Nephron (organoid): Measurements from ENCODE around the gene FARSB.
A peak's percentile ranks its signal among the peaks of the same experiment; 100 is the strongest.

Source experiments
- H3K27ac Mint-ChIP-seq, 3 experiments: 2 replicates each; pipeline ENCODE4 v1.8.0; 2020; ENCODE audit warnings: mixed read lengths in 3 of 3, mild to moderate bottlenecking in 2 of 3, moderate library complexity in 1 of 3
- H3K27me3 Mint-ChIP-seq: 2 replicates; pipeline ENCODE4 v1.8.0; 2021; ENCODE audit warnings: low read depth, mild to moderate bottlenecking, moderate library complexity, mixed read lengths
- H3K36me3 Mint-ChIP-seq: 2 replicates; pipeline ENCODE4 v1.8.0; 2020; ENCODE audit warnings: low read depth, mixed read lengths
- H3K4me1 Mint-ChIP-seq: 2 replicates; pipeline ENCODE4 v1.8.0; 2020; ENCODE audit warnings: mixed read lengths
- H3K4me3 Mint-ChIP-seq, 3 experiments: 2 replicates each; pipeline ENCODE4 v1.8.0; 2020; ENCODE audit warnings: mild to moderate bottlenecking in 3 of 3, mixed read lengths in 3 of 3, moderate library complexity in 2 of 3
- H3K9me3 Mint-ChIP-seq: 2 replicates; pipeline ENCODE4 v1.8.0; 2020; ENCODE audit warnings: mixed read lengths
- CTCF ChIP-seq, 3 experiments: fragments of 200-600 bp; sonication (generic); IDR thresholded peaks; one replicate each; pipeline ENCODE4 v1.5.0; 2021; ENCODE audit warnings: antibody characterized with exemption in 3 of 3; ENCODE audit not compliant: unreplicated experiment in 3 of 3

Gene FARSB

GRCh38 chr2:222683805-222684204 lies 27.9 kb upstream of the FARSB start:
- H3K4me3 Mint-ChIP-seq, result no peak overlapping the region
- H3K36me3 Mint-ChIP-seq, result no peaks in the 10 kb centered on the region
- no peaks in the 10 kb centered on the region for H3K9me3 Mint-ChIP-seq
- peaks cover 6% of the 10 kb centered on the region for H3K27me3 Mint-ChIP-seq
- no peak for TF ChIP-seq CTCF (IDR thresholded peaks at IDR 0.05; ENCODE audit: unreplicated experiment in 3 of 3)
- no peaks in the 10 kb centered on the region for H3K4me1 Mint-ChIP-seq
- no peak overlapping the region for H3K27ac Mint-ChIP-seq

- no peak overlapping the region for H3K4me3 Mint-ChIP-seq
- H3K4me1 Mint-ChIP-seq, result no peaks in the 10 kb centered on the region
- peaks cover 38% of the 10 kb centered on the region for H3K27me3 Mint-ChIP-seq
- no peak for TF ChIP-seq CTCF (IDR thresholded peaks at IDR 0.05; ENCODE audit: unreplicated experiment in 3 of 3)
- H3K27ac Mint-ChIP-seq, result no peak overlapping the region
- no peaks in the 10 kb centered on the region for H3K36me3 Mint-ChIP-seq
- no peaks in the 10 kb centered on the region for H3K9me3 Mint-ChIP-seq
These were observed 22.1 kb upstream of the FARSB start for GRCh38 chr2:222677981-222678380.

DNA sequence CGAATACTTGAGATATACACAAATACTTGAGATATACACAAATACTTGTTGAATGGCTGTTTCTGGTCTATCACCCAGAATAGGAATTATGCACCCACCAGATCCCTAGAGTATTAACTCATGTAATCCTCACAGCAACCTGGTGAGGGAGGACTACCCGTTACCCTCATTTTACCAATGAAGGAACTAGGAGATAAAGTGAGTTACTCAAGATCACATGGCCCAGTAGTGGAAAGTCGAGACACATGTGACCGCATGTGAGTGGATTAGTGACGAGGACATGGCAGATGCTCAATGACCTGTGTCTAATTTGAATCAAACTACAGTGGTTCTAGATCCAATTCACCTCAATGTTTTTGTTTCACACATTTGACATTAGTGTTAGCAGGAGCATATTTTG lies 18.0 kb upstream of the FARSB start:
- no peak for TF ChIP-seq CTCF (IDR thresholded peaks at IDR 0.05; ENCODE audit: unreplicated experiment in 3 of 3)
- no peak overlapping the region for H3K4me3 Mint-ChIP-seq
- no peaks in the 10 kb centered on the region for H3K4me1 Mint-ChIP-seq
- H3K9me3 Mint-ChIP-seq, result no peaks in the 10 kb centered on the region
- H3K27ac Mint-ChIP-seq, result no peak overlapping the region
- no peaks in the 10 kb centered on the region for H3K36me3 Mint-ChIP-seq
- H3K27me3 Mint-ChIP-seq, result peaks cover 67% of the 10 kb centered on the region

DNA sequence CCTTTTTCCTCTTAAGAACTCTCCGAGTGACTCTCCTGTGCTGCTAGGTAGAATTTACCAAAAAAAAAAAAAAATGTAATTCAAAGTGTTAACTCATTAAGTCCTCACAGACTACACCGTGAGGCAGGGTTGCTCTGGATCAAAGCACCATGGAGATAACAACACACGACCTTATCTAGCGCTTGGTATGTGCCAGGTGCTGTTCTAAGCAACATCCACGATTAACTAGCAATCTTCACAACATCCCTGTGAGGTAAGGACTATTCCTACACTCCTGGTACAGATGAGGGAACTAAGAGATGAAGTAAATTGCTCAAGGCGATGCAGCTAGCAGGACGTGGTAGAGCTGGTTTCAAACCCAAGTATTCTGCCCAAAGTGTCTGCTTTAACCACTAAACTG lies 17.4 kb upstream of the FARSB start:
- Mint-ChIP-seq H3K4me1 (no peaks in the 10 kb centered on the region), H3K27me3 (peaks cover 71% of the 10 kb centered on the region), H3K36me3 (no peaks in the 10 kb centered on the region), H3K27ac (no peak overlapping the region), H3K9me3 (no peaks in the 10 kb centered on the region), H3K4me3 (no peak overlapping the region)
- TF ChIP-seq CTCF (IDR thresholded peaks at IDR 0.05; ENCODE audit: unreplicated experiment in 3 of 3), result no peak

DNA sequence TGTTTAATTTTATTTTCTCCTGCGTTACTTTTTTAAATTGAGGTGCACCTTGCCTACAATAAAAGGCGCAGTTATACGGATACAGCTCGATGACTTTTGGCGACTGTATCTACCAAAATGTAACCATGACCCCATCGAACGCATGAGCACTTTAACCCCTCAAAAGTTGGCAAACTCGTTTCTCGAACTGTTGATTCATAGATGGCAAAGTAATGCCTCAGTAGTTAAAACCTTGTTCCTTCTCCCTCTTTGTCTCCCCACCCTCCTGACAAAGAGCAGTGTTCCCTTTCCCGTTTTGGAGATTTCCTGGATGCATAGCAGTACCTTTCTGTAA lies 16.1 kb upstream of the FARSB start:
- peak overlapping the region; percentile 69 to 78 (median 74) for H3K4me3 Mint-ChIP-seq
- no peaks in the 10 kb centered on the region for H3K9me3 Mint-ChIP-seq
- no peaks in the 10 kb centered on the region for H3K4me1 Mint-ChIP-seq
- H3K27ac Mint-ChIP-seq, result no peak overlapping the region
- no peaks in the 10 kb centered on the region for H3K36me3 Mint-ChIP-seq
- TF ChIP-seq CTCF (IDR thresholded peaks at IDR 0.05; ENCODE audit: unreplicated experiment in 3 of 3), result no peak
- peaks cover 64% of the 10 kb centered on the region for H3K27me3 Mint-ChIP-seq

DNA sequence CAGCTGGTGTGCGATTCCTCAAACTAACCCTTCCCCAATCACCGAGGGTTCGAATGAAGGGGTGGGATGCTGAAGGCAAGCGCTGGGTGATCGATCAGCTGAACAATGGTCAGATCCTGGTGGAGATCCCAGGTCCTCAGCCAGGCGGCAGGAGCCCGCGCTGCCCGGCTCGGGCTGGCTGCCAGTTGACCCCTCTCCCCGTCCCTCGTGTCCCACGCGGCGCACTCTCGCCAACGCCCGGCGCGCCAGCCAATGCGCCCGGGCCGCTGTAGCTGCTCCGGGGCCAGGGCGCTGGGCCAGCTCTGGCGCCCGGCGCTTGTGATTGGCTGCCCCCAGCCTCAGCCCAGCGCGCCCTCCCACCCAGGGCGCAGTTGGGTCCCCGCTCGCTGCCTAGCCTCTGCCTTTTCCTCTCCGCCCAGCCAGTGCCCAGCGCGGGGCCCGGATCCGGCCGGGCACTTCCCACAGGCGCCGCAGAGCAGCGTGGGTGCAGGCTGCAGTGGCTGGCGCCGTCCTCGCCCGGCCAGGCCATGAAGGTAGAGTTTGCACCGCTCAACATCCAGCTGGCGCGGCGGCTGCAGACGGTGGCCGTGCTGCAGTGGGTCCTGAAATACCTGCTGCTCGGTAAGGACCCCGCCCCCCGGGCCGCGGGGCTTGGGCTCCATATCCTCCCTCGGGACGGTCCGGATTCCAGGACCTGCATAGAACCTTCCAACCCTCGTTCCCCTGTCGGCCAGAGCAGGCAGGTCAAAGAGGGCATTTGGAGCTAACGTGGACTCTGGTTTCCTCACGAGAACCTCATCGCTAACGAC lies 15.6 kb upstream of the FARSB start, which contains the start of gene MOGAT1:
TSS of gene MOGAT1 (plus strand) at position 400 of the 809 bp plus-strand sequence. CDS start at position 528, 128 bp downstream.
- peaks cover 63% of the 10 kb centered on the region for H3K27me3 Mint-ChIP-seq
- no peak within 1 kb of the TSS for H3K27ac Mint-ChIP-seq
- no peaks in the 10 kb centered on the region for H3K4me1 Mint-ChIP-seq
- no peak for TF ChIP-seq CTCF (IDR thresholded peaks at IDR 0.05; ENCODE audit: unreplicated experiment in 3 of 3)
- H3K4me3 Mint-ChIP-seq, result peak within 1 kb of the TSS; percentile 69 to 78 (median 74)
- H3K9me3 Mint-ChIP-seq, result no peaks in the 10 kb centered on the region
- no peaks in the 10 kb centered on the region for H3K36me3 Mint-ChIP-seq
